ENCODE measurements around the gene ZC3H7A. TPM values are rescaled to one million over a fixed set of nuclear protein-coding genes. Genes with fewer than 3 reads are reported as not detected.

ZC3H7A gene
- total and polyA plus RNA-seq, 7 donors, result 11.7 to 69.6 (median 30.7) TPM

DNA sequence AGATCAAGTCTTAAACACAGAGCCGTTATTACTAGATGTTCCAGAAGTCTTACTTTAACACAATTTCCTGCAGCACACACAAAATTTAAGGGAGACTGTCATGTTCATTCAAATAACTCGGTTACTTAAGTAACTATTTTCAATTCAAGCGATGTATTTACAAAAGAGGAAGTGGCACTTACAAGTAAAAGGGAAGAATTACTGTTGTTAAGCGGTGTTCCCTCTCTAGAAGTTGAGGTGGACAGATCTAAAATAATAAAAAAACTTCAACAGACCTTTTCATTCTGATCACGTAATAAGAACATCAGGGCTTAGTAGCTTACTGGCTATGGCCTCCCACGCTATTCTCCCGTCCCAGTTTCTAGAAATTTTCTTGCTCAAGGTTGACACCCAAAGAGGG lies 28.2 kb downstream of the ZC3H7A start:
- WGBS, 3 donors, result 83 to 89% (median 86%) methylated on average over 7 of the region's 7 CpGs
- no peak overlapping the region for H3K4me3 ChIP-seq
- TF ChIP-seq, protein P1, sequence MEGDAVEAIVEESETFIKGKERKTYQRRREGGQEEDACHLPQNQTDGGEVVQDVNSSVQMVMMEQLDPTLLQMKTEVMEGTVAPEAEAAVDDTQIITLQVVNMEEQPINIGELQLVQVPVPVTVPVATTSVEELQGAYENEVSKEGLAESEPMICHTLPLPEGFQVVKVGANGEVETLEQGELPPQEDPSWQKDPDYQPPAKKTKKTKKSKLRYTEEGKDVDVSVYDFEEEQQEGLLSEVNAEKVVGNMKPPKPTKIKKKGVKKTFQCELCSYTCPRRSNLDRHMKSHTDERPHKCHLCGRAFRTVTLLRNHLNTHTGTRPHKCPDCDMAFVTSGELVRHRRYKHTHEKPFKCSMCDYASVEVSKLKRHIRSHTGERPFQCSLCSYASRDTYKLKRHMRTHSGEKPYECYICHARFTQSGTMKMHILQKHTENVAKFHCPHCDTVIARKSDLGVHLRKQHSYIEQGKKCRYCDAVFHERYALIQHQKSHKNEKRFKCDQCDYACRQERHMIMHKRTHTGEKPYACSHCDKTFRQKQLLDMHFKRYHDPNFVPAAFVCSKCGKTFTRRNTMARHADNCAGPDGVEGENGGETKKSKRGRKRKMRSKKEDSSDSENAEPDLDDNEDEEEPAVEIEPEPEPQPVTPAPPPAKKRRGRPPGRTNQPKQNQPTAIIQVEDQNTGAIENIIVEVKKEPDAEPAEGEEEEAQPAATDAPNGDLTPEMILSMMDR (IDR thresholded peaks at IDR 0.05), result no peak
- no peaks in the 10 kb centered on the region for H3K4me1 ChIP-seq
- DNase-seq (no peak), ATAC-seq (no peak)
- H3K36me3 ChIP-seq (ENCODE audit: insufficient read depth in 1 of 2, low read depth in 1 of 2), result peaks cover 14 to 100% of the 10 kb centered on the region in 2 donors
- no peaks in the 10 kb centered on the region for H3K9me3 ChIP-seq
- no peaks in the 10 kb centered on the region for H3K27me3 ChIP-seq (ENCODE audit: insufficient read depth in 3 of 3, low read length in 2 of 3)
- intact Hi-C loops (cut with DNase I), result loop anchor here (5.0 to 10.0 kb wide), 2 partner anchors 76 to 113 kb away; no protein-coding TSS in a partner anchor
- H3K27ac ChIP-seq, result no peak overlapping the region

DNA sequence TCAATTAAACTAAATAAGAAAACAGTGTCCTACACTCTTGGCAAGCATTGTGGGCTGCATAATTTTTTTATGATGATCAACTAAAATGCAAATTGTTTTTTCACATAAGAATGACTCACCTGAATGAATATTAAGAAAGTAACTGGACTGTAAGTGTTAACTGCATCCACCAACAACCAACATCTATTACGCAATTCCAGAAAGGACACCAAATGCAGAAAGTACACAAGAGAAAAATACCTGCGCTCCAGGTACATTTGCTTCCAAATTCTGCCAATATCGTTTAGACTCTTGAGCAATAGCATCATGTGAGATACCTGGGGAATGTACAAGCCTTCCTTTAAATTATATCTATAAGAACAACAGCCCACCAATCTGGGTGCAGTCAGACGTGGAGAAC lies 34.6 kb downstream of the ZC3H7A start:
- Histone ChIP-seq H3K27ac (no peak overlapping the region), H3K27me3 (ENCODE audit: insufficient read depth in 3 of 3, low read length in 2 of 3) (no peaks in the 10 kb centered on the region), H3K4me1 (no peaks in the 10 kb centered on the region), H3K9me3 (no peaks in the 10 kb centered on the region), H3K36me3 (ENCODE audit: insufficient read depth in 1 of 2, low read depth in 1 of 2) (peaks cover 17 to 100% of the 10 kb centered on the region in 2 donors), H3K4me3 (no peak overlapping the region)
- ATAC-seq (no peak), DNase-seq (no peak)
- intact Hi-C loops (cut with DNase I), result loop anchor here in 1 of 2 donors (10.0 kb wide), 1 partner anchor 82 kb away; no protein-coding TSS in a partner anchor
- TF ChIP-seq, protein P1 (IDR thresholded peaks at IDR 0.05), result no peak
- WGBS, 3 donors, result 90 to 93% (median 92%) methylated on average over 4 of the region's 4 CpGs

DNA sequence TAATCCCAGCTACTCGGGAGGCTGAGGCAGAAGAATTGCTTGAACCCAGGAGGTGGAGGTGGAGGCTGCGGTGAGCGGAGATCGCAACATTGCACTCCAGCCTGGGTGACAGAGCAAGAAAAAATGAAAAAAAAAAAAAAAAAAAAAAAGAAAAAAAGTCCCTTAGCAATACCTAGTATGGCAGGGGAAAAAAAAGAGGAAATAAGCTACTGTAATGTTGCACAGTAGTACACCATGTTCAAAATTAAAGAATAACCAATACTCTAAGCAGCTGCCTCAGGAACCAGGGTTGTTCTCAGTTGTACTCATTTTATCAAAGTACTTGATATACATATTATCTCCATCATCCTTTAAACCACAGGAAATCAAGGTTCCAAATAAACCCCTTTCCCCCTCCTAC lies 37.1 kb downstream of the ZC3H7A start:
- H3K27me3 ChIP-seq (ENCODE audit: insufficient read depth in 3 of 3, low read length in 2 of 3), result no peaks in the 10 kb centered on the region
- intact Hi-C loops (cut with DNase I), result loop anchor here in 1 of 2 donors (10.0 kb wide), 1 partner anchor 85 kb away; no protein-coding TSS in a partner anchor
- no peak for ATAC-seq
- TF ChIP-seq, protein P1 (IDR thresholded peaks at IDR 0.05), result no peak
- H3K36me3 ChIP-seq (ENCODE audit: insufficient read depth in 1 of 2, low read depth in 1 of 2), result peaks cover 17 to 100% of the 10 kb centered on the region in 2 donors
- no peak overlapping the region for H3K27ac ChIP-seq
- no peak for DNase-seq
- no peaks in the 10 kb centered on the region for H3K4me1 ChIP-seq
- no peaks in the 10 kb centered on the region for H3K9me3 ChIP-seq
- WGBS, 3 donors, result 96 to 98% (median 97%) methylated on average over 4 of the region's 4 CpGs
- H3K4me3 ChIP-seq, result no peak overlapping the region

DNA sequence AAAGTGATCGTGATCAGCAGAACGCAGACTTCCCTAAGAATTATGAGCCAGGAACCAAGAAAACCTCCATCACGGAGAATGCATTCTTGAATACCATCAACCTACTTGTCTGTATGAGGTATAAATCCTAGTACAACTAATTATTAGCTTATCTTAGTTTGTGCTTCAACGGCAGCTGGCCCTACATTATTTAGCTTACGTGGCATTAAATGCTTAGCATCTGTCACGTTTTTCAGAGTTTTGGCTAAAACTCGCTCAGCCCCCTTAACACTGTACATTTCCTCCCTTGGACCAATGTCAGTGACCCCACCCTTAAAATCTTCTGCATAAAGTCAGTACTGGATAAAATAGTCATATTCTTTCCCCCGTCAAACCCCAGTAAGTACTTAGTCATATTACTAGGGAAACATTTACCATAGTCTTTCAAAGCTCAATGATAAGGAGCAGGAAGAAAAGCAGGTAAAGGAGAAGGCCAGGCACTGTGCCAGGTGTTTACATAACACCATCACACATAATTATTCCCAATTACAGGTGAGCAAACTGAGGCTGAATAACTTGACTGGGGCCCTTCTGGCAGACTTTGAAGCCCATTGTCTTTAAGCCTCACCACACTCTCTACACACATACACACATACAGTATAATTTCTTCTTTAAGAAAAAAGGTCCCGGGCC lies 37.8 kb downstream of the ZC3H7A start:
- H3K4me1 ChIP-seq, result no peaks in the 10 kb centered on the region
- H3K9me3 ChIP-seq, result no peaks in the 10 kb centered on the region
- no peak for ATAC-seq
- H3K36me3 ChIP-seq (ENCODE audit: insufficient read depth in 1 of 2, low read depth in 1 of 2), result peaks cover 17 to 100% of the 10 kb centered on the region in 2 donors
- no peak overlapping the region for H3K27ac ChIP-seq
- TF ChIP-seq, protein P1 (IDR thresholded peaks at IDR 0.05), result no peak
- intact Hi-C loops (cut with DNase I), result no loop called here
- no peak overlapping the region for H3K4me3 ChIP-seq
- 83 to 92% (median 89%) methylated on average over 9 of the region's 9 CpGs for WGBS, 3 donors
- no peak for DNase-seq
- no peaks in the 10 kb centered on the region for H3K27me3 ChIP-seq (ENCODE audit: insufficient read depth in 3 of 3, low read length in 2 of 3)
